Muscle of leg (tissue), 11 donors: ENCODE data around the gene PLD1. TPM values are rescaled to one million over a fixed set of nuclear protein-coding genes. Genes with fewer than 3 reads are reported as not detected.

Experiments
- DNase-seq: peaks from one replicate; pipeline ENCODE4 v3.0.0; 2013
- H3K27ac ChIP-seq: one replicate; pipeline ENCODE4 v1.5.1; 2013; ENCODE audit warnings: mild to moderate bottlenecking, low read length, control low read depth
- H3K27me3 ChIP-seq: one replicate; pipeline ENCODE4 v1.6.1; 2013; ENCODE audit warnings: low read length; ENCODE audit not compliant: control insufficient read depth, insufficient read depth
- H3K36me3 ChIP-seq: one replicate; pipeline ENCODE4 v1.6.1; 2013; ENCODE audit warnings: low read length; ENCODE audit not compliant: control insufficient read depth, insufficient read depth
- H3K4me1 ChIP-seq: one replicate; pipeline ENCODE4 v1.6.1; 2013; ENCODE audit warnings: low read length; ENCODE audit not compliant: control insufficient read depth, insufficient read depth
- H3K4me3 ChIP-seq: one replicate; pipeline ENCODE4 v1.5.1; 2013; ENCODE audit warnings: low read length, control low read depth
- H3K9me3 ChIP-seq: replicated peaks from 2 replicates; pipeline ENCODE4 v1.6.1; 2013; ENCODE audit warnings: low read depth, low read length; ENCODE audit not compliant: control insufficient read depth
- WGBS: methylation state at CpG from one replicate; pipeline ENCODE4 v1.1.5; 2013; ENCODE audit warnings: missing lambda C conversion rate; ENCODE audit not compliant: insufficient coverage; 5-methylcytosine and 5-hydroxymethylcytosine counted together
- polyA plus RNA-seq, 8 donors: library from polyadenylated mRNA; unstranded; fragments of 120-200 nt; gene quantifications; one replicate each; pipeline versions ENCODE4 v1.2.1 to v1.2.3, GENCODE V29; 2013; ENCODE audit warnings: inconsistent platforms in 1 of 8, low replicate concordance in 1 of 8; ENCODE audit not compliant: insufficient read length in 8 of 8, insufficient read depth in 1 of 8
- total RNA-seq: library from RNA; stranded (reverse); fragments of 120-200 nt; gene quantifications from one replicate; pipeline ENCODE4 v1.2.4, GENCODE V29; 2013

PLD1 gene
- total and polyA plus RNA-seq, 9 donors = 12.4 to 21.7 (median 16.2) TPM

DNA sequence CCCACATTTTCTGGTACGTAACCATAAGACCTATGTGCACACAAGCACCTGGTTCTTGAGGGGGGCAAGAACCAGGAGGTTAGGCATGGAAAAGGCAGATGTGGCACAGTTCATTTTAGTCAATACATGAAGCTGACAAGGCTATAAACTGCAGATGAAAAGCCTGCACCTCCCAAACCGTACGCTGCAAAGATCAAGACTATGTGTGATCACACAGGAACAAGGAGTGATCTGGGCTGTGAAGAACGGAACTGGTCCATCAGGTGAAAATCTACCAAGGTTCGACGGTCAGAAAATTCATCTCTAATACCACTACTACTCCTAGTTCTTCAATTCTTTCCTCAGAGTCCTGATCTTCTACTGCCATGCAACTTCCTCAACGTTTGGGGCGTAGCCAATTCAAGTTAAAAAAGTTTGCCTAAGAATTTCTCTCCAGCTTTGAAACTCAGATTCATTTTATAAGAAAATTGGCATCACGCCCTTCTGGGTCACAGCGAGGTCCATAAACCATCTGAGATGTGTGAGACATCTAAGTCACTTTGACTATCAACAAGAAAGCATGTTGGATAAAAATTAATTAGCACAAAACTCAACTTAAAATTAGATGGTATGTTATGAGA, 41.9 kb downstream of the PLD1 start:
- no peak overlapping the region for H3K4me3 ChIP-seq
- H3K27ac ChIP-seq = peak overlapping the region; percentile 11
- 100% methylated on average over 2 of the region's 10 CpGs for WGBS
- no peaks in the 10 kb centered on the region for H3K36me3 ChIP-seq
- H3K4me1 ChIP-seq = peaks cover 13% of the 10 kb centered on the region
- DNase-seq = peak; percentile 59
- no peaks in the 10 kb centered on the region for H3K9me3 ChIP-seq
- H3K27me3 ChIP-seq = no peaks in the 10 kb centered on the region

DNA sequence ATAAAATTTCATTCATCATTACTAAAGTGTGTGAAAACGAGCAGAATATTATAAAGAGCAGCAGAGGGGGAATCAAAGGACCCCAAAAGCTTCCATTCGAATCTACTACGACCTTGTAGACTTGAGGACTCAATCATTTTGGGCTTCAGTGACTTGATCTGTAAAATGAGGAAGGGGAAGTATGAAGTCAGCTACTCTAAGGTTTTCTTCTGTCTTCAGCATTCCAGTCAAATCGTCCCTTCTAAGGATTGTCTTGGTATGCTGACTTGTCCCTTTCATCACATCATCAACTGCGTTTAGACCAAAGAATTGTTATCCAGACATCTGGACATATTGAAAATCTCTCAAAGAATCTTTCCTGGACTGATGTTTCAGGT, 44.8 kb downstream of the PLD1 start:
- WGBS = no CpG with 5 or more reads among the region's 5 CpGs
- Histone ChIP-seq H3K9me3 (no peaks in the 10 kb centered on the region), H3K4me1 (peaks cover 10% of the 10 kb centered on the region), H3K27me3 (no peaks in the 10 kb centered on the region), H3K4me3 (no peak overlapping the region), H3K36me3 (peaks cover 2% of the 10 kb centered on the region), H3K27ac (no peak overlapping the region)
- DNase-seq = no peak

DNA sequence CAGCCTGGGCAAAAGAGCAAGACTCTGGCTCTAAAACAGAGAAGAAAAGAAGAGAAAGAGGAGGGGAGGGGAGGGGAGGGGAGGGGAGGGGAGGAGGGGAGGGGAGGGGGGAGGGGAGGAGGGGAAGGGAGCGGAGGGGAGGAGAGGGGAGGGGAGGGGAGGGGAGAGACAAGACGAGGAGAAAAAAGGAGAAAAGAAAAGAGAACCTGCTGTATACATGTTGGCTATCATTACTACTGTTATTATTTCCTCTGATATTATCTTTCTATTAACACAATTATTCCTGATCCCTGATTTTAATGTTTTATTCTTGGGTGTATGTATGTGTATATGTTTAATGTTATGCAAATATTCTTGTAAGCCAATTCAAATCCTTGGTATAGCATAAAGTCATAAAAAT, 46.9 kb downstream of the PLD1 start:
- whole genome bisulfite sequencing = no CpG with 5 or more reads among the region's 2 CpGs
- Histone ChIP-seq H3K27me3 (no peaks in the 10 kb centered on the region), H3K4me1 (peaks cover 4% of the 10 kb centered on the region), H3K4me3 (no peak overlapping the region), H3K27ac (no peak overlapping the region), H3K36me3 (peaks cover 2% of the 10 kb centered on the region), H3K9me3 (no peaks in the 10 kb centered on the region)
- no peak for DNase-seq

GRCh38 chr3:171760477-171760876, 49.8 kb downstream of the PLD1 start:
- H3K36me3 ChIP-seq = peaks cover 2% of the 10 kb centered on the region
- H3K4me1 ChIP-seq = no peaks in the 10 kb centered on the region
- no peaks in the 10 kb centered on the region for H3K27me3 ChIP-seq
- no peaks in the 10 kb centered on the region for H3K9me3 ChIP-seq
- no peak for DNase-seq
- H3K4me3 ChIP-seq = no peak overlapping the region
- 100% methylated on average over 2 of the region's 2 CpGs for WGBS
- H3K27ac ChIP-seq = no peak overlapping the region

GRCh38 chr3:171758109-171758508, 52.2 kb downstream of the PLD1 start:
- H3K27ac ChIP-seq = no peak overlapping the region
- no peaks in the 10 kb centered on the region for H3K27me3 ChIP-seq
- no peaks in the 10 kb centered on the region for H3K9me3 ChIP-seq
- peaks cover 2% of the 10 kb centered on the region for H3K36me3 ChIP-seq
- H3K4me1 ChIP-seq = peaks cover 3% of the 10 kb centered on the region
- WGBS = 100% methylated on average over 1 of the region's 3 CpGs
- no peak for DNase-seq
- H3K4me3 ChIP-seq = no peak overlapping the region

DNA sequence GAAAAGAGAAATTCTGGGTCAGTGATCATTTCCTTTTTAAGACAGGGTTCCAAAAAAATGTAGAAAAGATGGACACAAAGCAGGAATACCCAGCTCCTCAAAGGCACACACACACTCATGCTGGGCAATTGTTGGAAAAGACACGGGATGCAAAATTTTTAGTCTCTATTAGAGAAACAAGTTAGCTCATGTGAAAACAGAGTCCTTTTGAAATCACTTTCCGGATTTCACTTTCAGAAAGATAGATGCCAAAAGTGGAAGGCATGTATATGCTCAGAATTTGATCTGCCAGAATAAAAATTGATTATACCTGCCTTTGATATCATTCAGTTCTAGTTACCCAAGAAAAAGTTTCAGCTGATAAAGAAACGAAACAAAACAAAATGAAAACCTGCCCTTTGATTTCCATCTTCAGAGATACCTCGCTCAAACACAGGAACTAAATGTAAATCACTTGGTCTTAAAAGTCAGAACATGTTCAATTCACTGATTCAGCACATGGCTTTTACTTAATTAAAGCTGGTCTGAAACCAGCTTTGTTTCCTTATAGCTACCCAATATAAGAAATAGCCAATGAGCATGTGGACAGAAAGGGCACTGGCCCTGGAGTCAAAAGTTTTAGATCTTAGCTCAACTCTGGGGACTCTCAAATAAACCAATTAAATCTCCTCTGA, 52.8 kb downstream of the PLD1 start:
- Histone ChIP-seq H3K4me1 (peaks cover 3% of the 10 kb centered on the region), H3K9me3 (no peaks in the 10 kb centered on the region), H3K27ac (no peak overlapping the region), H3K4me3 (no peak overlapping the region), H3K27me3 (no peaks in the 10 kb centered on the region), H3K36me3 (peaks cover 2% of the 10 kb centered on the region)
- DNase-seq = no peak
- WGBS = 79% methylated on average over 2 of the region's 4 CpGs

- H3K9me3 ChIP-seq = no peaks in the 10 kb centered on the region
- peak; percentile 90 for DNase-seq
- H3K36me3 ChIP-seq = no peaks in the 10 kb centered on the region
- no peak overlapping the region for H3K4me3 ChIP-seq
- 63% methylated on average over 1 of the region's 1 CpG for WGBS
- no peaks in the 10 kb centered on the region for H3K27me3 ChIP-seq
- H3K4me1 ChIP-seq = peaks cover 3% of the 10 kb centered on the region
- H3K27ac ChIP-seq = peak overlapping the region; percentile 77
These were observed 54.6 kb downstream of the PLD1 start for GRCh38 chr3:171755656-171756055.

GRCh38 chr3:171755015-171755589, 55.2 kb downstream of the PLD1 start:
- H3K27me3 ChIP-seq = no peaks in the 10 kb centered on the region
- no peak for DNase-seq
- peak overlapping the region; percentile 77 for H3K27ac ChIP-seq
- H3K9me3 ChIP-seq = no peaks in the 10 kb centered on the region
- no peak overlapping the region for H3K4me3 ChIP-seq
- H3K4me1 ChIP-seq = peaks cover 3% of the 10 kb centered on the region
- H3K36me3 ChIP-seq = no peaks in the 10 kb centered on the region
- 58% methylated on average over 2 of the region's 2 CpGs for WGBS

GRCh38 chr3:171753665-171754408, 56.4 kb downstream of the PLD1 start:
- Histone ChIP-seq H3K36me3 (no peaks in the 10 kb centered on the region), H3K4me1 (peaks cover 6% of the 10 kb centered on the region), H3K27ac (no peak overlapping the region), H3K4me3 (no peak overlapping the region), H3K9me3 (no peaks in the 10 kb centered on the region), H3K27me3 (no peaks in the 10 kb centered on the region)
- 89% methylated on average over 4 of the region's 5 CpGs for WGBS
- no peak for DNase-seq

GRCh38 chr3:171753025-171753472, 57.2 kb downstream of the PLD1 start:
- Histone ChIP-seq H3K27me3 (no peaks in the 10 kb centered on the region), H3K9me3 (no peaks in the 10 kb centered on the region), H3K27ac (no peak overlapping the region), H3K4me1 (peaks cover 6% of the 10 kb centered on the region), H3K36me3 (no peaks in the 10 kb centered on the region), H3K4me3 (no peak overlapping the region)
- 43% methylated on average over 4 of the region's 5 CpGs for WGBS
- DNase-seq = no peak
